ENCODE measurements around the gene SH3BGRL2. TPM values are rescaled to one million over a fixed set of nuclear protein-coding genes. Genes with fewer than 3 reads are reported as not detected.

The SH3BGRL2 gene
- polyA plus RNA-seq (2013, experiment 1 of 2) = 11.2 TPM
- polyA plus RNA-seq (2013, experiment 2 of 2) = 12.0 TPM

DNA sequence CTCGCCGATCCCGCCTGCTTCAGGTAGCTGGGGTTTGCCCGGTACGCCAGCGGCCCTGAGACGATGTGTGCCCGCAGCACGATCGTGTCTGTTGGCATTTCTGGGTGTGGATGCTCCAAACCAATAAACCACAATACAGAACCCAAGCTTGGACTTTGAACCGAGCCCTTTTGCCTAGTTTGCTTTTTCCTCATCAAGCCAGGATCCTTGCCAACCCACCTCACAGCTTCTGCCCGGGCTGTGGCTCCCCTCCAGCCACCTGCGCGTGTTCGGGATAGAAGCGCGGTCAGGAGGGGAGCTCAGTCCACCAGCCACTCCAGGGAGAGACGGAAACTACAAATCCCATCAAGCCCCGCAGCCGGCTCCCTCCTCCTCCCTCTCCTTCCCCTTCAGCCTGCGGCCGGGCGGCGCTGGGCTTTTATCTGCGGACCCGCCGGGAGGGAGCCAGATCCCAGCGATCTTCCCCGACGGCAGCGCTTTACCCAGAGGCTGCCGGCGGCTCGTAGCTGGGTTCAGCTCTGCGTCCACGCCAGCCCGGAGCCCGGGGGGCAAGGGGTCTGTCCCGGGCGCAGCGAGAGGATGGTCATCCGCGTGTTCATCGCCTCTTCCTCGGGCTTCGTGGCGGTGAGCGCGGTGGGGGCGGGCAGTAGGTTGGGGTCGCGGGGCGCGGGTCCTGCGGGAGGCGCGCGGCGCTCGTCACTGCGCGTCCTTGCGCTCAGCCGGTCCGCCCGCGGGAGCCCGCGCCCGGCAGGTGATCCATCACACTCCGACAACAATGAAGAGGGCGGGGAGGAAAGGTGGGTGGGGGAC is at the start of gene SH3BGRL2:
Gene SH3BGRL2 (plus strand): TSS at position 447 of the 810 bp plus-strand sequence. CDS start 133 bp downstream, at position 580.
- Histone ChIP-seq H3K27ac (ENCODE audit: low read depth, low read length) (peak within 1 kb of the TSS; percentile 79), H3K4me1 (ENCODE audit: insufficient read depth, low read length) (peaks cover 14% of the 10 kb centered on the region), H3K27me3 (ENCODE audit: insufficient read depth, low read length) (peaks cover 25% of the 10 kb centered on the region), H3K9ac (ENCODE audit: low read depth, low read length) (peak within 1 kb of the TSS; percentile 90), H3K4me3 (ENCODE audit: low read length) (peak within 1 kb of the TSS; percentile 98), H3K9me3 (ENCODE audit: insufficient read depth, low read depth, low read length) (no peaks in the 10 kb centered on the region), H3K36me3 (ENCODE audit: insufficient read depth, low read length) (no peaks in the 10 kb centered on the region)
- WGBS = under 1% methylated on average over 66 of the region's 72 CpGs

DNA sequence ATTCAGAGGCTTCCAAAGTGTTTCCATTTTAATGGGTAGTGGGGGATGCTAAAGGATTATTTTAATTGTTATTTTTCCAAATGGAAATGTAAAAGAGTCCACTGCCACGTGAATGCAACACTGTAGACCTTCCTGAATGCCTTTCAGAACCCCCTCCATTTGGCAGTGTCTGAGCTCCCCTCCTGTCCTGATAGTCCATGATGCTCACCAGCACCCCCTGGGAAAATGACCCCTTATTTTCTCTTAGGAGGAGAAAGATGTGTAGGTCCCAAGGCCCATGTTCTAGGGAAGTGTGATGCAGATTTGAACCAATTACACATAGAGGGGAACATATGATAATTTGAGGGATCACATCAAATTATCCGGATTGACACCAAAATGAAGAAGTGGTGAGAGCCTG is 46.8 kb upstream of the SH3BGRL2 start:
- Histone ChIP-seq H3K27ac (ENCODE audit: low read depth, low read length) (no peak overlapping the region), H3K4me1 (ENCODE audit: insufficient read depth, low read length) (no peaks in the 10 kb centered on the region), H3K4me3 (ENCODE audit: low read length) (no peak overlapping the region), H3K9ac (ENCODE audit: low read depth, low read length) (no peak overlapping the region), H3K36me3 (ENCODE audit: insufficient read depth, low read length) (no peaks in the 10 kb centered on the region), H3K27me3 (ENCODE audit: insufficient read depth, low read length) (no peaks in the 10 kb centered on the region), H3K9me3 (ENCODE audit: insufficient read depth, low read depth, low read length) (no peaks in the 10 kb centered on the region)
- WGBS = 77% methylated on average over 2 of the region's 2 CpGs

DNA sequence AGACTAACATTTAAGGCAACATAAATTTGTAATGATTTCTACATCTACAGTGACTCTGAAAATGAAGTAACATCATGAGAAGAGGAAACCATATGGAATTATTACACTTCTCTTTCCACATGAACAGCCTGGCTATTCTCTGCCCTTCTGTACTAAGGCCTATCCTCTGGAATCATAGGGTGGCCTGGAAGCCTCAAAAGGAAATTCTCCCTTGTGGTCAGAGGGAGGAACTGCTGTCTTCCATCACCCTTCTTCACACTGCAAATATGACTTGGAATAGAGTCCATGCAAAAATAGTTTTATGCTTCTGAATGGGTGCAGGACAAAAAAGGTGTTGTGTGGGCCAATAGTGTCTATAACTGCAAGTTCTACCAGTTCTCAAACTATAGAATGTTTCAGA is 44.6 kb upstream of the SH3BGRL2 start:
- no peaks in the 10 kb centered on the region for H3K27me3 ChIP-seq (ENCODE audit: insufficient read depth, low read length)
- H3K4me1 ChIP-seq (ENCODE audit: insufficient read depth, low read length) = no peaks in the 10 kb centered on the region
- no peaks in the 10 kb centered on the region for H3K36me3 ChIP-seq (ENCODE audit: insufficient read depth, low read length)
- H3K9ac ChIP-seq (ENCODE audit: low read depth, low read length) = no peak overlapping the region
- H3K27ac ChIP-seq (ENCODE audit: low read depth, low read length) = no peak overlapping the region
- no peaks in the 10 kb centered on the region for H3K9me3 ChIP-seq (ENCODE audit: insufficient read depth, low read depth, low read length)
- no peak overlapping the region for H3K4me3 ChIP-seq (ENCODE audit: low read length)

DNA sequence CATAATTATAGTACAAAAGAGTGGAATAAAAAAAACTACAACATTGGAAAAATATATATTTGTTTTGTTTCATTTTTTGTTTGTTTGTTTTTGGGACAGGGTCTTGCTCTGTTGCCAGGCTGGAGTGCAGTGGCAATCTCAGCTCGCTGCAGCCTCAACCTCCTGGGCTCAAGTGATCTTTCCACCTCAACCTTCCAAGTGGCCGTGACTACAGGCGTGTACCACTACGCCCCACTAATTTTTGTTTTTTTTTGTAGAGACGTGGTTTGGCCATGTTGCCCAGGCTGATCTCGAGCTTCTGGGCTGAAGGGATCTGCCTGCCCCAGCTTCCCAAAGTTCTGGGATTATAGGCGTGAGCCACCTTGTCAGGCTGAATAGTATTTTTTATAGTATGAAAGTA is 41.4 kb upstream of the SH3BGRL2 start:
- no peak overlapping the region for H3K4me3 ChIP-seq (ENCODE audit: low read length)
- no peaks in the 10 kb centered on the region for H3K36me3 ChIP-seq (ENCODE audit: insufficient read depth, low read length)
- no peaks in the 10 kb centered on the region for H3K4me1 ChIP-seq (ENCODE audit: insufficient read depth, low read length)
- no peak overlapping the region for H3K27ac ChIP-seq (ENCODE audit: low read depth, low read length)
- no peaks in the 10 kb centered on the region for H3K27me3 ChIP-seq (ENCODE audit: insufficient read depth, low read length)
- 81% methylated on average over 7 of the region's 7 CpGs for WGBS
- no peak overlapping the region for H3K9ac ChIP-seq (ENCODE audit: low read depth, low read length)
- H3K9me3 ChIP-seq (ENCODE audit: insufficient read depth, low read depth, low read length) = no peaks in the 10 kb centered on the region

DNA sequence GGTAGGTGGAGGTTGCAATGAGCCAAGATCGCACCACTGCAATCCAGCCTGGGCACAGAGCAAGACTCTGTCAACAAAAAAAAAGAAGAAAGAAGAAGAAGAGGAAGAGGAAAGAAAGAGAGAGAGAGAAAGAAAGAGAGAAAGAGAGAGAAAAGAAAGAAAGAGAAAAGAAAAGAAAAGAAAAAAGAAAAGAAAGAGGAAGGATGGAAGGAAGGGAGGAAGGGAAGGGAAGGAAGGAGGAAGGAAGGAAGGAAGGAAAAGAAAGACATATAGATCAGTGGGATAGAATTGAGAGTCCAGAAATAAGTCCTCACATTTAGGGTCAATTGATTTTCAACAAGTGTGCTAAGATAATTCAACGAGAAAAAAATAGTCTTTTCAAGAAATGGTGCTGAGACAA is 34.0 kb upstream of the SH3BGRL2 start:
- no peaks in the 10 kb centered on the region for H3K27me3 ChIP-seq (ENCODE audit: insufficient read depth, low read length)
- no peaks in the 10 kb centered on the region for H3K36me3 ChIP-seq (ENCODE audit: insufficient read depth, low read length)
- H3K9me3 ChIP-seq (ENCODE audit: insufficient read depth, low read depth, low read length) = no peaks in the 10 kb centered on the region
- H3K4me3 ChIP-seq (ENCODE audit: low read length) = no peak overlapping the region
- 97% methylated on average over 2 of the region's 2 CpGs for WGBS
- no peaks in the 10 kb centered on the region for H3K4me1 ChIP-seq (ENCODE audit: insufficient read depth, low read length)
- H3K9ac ChIP-seq (ENCODE audit: low read depth, low read length) = no peak overlapping the region
- no peak overlapping the region for H3K27ac ChIP-seq (ENCODE audit: low read depth, low read length)

DNA sequence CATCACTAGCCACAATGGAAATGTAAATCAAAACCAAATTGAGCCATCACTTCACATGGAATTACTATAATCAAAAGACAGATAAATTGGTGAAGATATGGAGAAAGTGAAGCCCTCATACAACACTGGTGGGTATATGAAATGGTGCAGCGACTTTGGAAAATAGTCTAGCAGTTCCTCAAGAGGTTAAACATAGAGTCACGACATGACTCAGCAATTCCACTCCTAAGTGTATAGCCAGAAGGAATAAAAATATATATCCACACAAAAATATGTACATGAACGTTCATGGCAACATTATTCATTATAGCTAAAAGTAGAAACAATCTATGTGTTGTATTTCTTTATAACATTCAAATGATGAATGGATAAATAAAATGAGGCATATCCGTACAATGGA is 33.1 kb upstream of the SH3BGRL2 start:
- no peak overlapping the region for H3K4me3 ChIP-seq (ENCODE audit: low read length)
- no peaks in the 10 kb centered on the region for H3K4me1 ChIP-seq (ENCODE audit: insufficient read depth, low read length)
- no peaks in the 10 kb centered on the region for H3K9me3 ChIP-seq (ENCODE audit: insufficient read depth, low read depth, low read length)
- H3K36me3 ChIP-seq (ENCODE audit: insufficient read depth, low read length) = no peaks in the 10 kb centered on the region
- H3K27ac ChIP-seq (ENCODE audit: low read depth, low read length) = no peak overlapping the region
- no peak overlapping the region for H3K9ac ChIP-seq (ENCODE audit: low read depth, low read length)
- no peaks in the 10 kb centered on the region for H3K27me3 ChIP-seq (ENCODE audit: insufficient read depth, low read length)
- WGBS = 86% methylated on average over 1 of the region's 4 CpGs

DNA sequence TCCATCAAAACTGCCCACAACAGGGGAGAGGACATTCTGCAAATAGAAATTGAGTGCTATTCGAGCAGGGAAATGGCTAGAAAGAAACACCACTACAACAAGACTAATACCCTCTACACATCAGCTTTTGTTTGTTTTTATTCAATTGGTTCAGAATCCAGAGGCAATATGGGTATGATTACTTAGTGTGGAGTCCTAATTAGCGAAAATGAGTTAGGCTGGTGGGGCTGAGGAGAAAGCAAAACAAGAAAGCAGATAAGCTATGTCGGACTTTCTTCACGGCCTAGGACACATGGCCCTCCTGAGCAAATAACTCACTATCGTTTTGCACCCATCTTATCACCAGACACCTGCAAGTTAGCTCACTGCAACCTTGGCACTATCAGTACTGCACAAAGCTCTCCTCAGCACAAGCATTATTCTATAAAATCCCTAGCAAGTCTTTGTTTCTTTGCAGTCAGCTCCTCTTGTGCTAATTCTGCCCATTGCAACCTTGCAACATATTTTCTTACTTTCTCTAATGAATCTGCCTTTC is 31.3 kb upstream of the SH3BGRL2 start:
- H3K27ac ChIP-seq (ENCODE audit: low read depth, low read length) = no peak overlapping the region
- no peak overlapping the region for H3K9ac ChIP-seq (ENCODE audit: low read depth, low read length)
- H3K4me1 ChIP-seq (ENCODE audit: insufficient read depth, low read length) = no peaks in the 10 kb centered on the region
- no peak overlapping the region for H3K4me3 ChIP-seq (ENCODE audit: low read length)
- WGBS = 91% methylated on average over 5 of the region's 5 CpGs
- H3K9me3 ChIP-seq (ENCODE audit: insufficient read depth, low read depth, low read length) = no peaks in the 10 kb centered on the region
- no peaks in the 10 kb centered on the region for H3K27me3 ChIP-seq (ENCODE audit: insufficient read depth, low read length)
- H3K36me3 ChIP-seq (ENCODE audit: insufficient read depth, low read length) = no peaks in the 10 kb centered on the region

DNA sequence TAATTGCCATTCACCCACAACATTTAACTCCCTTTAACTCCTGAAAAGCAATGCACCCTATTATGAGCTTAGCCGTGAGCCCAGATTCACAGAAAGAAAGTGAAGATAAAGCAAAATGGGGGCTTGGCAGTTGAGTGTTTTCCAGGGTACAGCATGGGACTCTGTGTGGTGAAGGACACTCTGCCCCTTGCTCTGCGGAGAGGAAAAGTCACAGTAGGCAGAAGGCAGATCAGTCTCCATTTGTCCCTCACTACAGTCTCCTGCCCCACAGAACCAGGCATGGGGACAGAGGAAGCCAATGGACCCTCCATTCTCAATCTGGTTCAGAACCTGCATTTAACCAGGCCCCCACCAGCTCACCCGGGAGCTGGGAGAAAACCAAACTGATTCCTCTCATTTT is 30.8 kb upstream of the SH3BGRL2 start:
- Histone ChIP-seq H3K4me1 (ENCODE audit: insufficient read depth, low read length) (no peaks in the 10 kb centered on the region), H3K27ac (ENCODE audit: low read depth, low read length) (no peak overlapping the region), H3K9ac (ENCODE audit: low read depth, low read length) (no peak overlapping the region), H3K27me3 (ENCODE audit: insufficient read depth, low read length) (no peaks in the 10 kb centered on the region), H3K9me3 (ENCODE audit: insufficient read depth, low read depth, low read length) (no peaks in the 10 kb centered on the region), H3K4me3 (ENCODE audit: low read length) (no peak overlapping the region), H3K36me3 (ENCODE audit: insufficient read depth, low read length) (no peaks in the 10 kb centered on the region)
- WGBS = 81% methylated on average over 3 of the region's 3 CpGs

DNA sequence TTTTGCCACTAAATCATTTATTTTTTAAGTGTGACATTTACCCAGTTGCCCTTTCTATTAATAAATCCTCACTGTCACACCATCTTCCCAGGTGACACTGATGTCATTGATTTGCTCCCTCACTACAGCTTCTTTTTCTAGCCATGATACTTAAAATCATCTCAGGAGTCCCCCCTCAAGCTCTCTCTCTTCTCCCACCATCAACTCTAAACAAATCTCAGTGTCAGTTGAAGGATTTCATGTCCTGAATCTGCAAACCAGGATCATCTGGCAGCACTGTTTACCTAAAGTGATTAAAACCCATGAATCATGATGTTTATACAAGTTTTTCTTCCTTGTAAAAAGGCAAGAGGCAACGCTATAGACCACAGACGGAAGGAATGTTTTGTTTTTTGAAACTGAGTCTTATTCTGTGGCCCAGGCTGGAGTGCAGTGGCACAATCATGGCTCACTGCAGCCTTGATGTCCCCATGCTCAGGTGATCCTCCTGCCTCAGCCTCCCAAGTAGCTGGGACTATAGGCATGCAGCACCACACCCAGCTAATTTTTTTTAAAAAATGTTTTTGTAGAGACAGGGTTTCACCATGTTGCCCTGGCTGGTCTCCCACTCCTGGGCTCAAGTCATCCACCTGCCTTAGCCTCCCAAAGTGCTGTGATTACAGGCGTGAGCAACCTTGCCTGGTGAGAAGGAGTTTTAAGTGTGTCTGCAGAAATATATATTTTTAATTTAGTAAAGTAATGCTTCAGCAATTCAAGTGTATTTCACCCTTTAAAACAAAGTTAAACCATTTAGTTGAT is 30.1 kb upstream of the SH3BGRL2 start:
- Histone ChIP-seq H3K4me3 (ENCODE audit: low read length) (no peak overlapping the region), H3K27ac (ENCODE audit: low read depth, low read length) (no peak overlapping the region), H3K27me3 (ENCODE audit: insufficient read depth, low read length) (no peaks in the 10 kb centered on the region), H3K36me3 (ENCODE audit: insufficient read depth, low read length) (no peaks in the 10 kb centered on the region), H3K9ac (ENCODE audit: low read depth, low read length) (no peak overlapping the region), H3K9me3 (ENCODE audit: insufficient read depth, low read depth, low read length) (no peaks in the 10 kb centered on the region), H3K4me1 (ENCODE audit: insufficient read depth, low read length) (no peaks in the 10 kb centered on the region)
- 98% methylated on average over 2 of the region's 3 CpGs for WGBS

DNA sequence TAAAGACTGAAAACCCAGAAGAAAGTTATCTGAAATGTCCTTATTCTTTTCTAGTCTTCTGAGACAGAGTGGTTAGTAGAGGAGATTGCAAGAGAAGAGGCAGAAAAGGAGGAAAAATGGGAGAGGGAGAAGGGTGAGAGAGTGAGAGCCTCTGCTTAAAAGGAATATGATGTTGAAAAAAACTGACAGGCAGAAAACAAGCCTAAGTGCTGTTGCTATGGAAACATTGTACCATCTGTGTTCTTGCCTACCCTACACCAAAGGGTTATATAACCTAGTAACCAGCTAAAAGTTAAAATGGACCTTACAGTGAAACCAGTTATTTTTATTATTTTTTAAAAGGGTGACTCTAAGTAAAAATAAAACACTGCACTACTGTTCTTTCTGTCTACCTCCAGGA is 28.3 kb upstream of the SH3BGRL2 start:
- Histone ChIP-seq H3K27me3 (ENCODE audit: insufficient read depth, low read length) (no peaks in the 10 kb centered on the region), H3K4me1 (ENCODE audit: insufficient read depth, low read length) (no peaks in the 10 kb centered on the region), H3K36me3 (ENCODE audit: insufficient read depth, low read length) (no peaks in the 10 kb centered on the region), H3K9me3 (ENCODE audit: insufficient read depth, low read depth, low read length) (no peaks in the 10 kb centered on the region), H3K9ac (ENCODE audit: low read depth, low read length) (no peak overlapping the region), H3K27ac (ENCODE audit: low read depth, low read length) (no peak overlapping the region), H3K4me3 (ENCODE audit: low read length) (no peak overlapping the region)

DNA sequence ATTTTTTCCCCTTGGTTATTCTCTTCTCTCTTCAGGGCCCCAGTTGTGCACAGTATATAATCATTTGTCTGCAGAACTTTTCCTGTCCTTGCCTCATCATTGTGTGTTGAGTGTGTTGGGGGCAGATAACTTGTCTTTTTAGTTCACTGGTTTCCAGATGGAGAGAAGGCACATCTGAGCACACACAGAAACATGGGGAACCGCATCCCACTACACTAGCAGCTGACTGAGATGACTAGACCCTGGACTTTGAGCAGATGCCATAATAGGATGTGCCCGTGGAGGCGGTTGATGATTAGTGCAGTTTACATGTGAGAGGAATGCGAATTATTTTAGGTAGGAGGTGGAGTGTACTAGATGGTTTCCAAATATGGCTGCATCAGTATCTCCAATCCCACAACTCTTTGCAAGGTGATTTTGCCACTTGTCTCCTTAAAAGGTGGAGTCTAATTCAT is 26.5 kb upstream of the SH3BGRL2 start:
- Histone ChIP-seq H3K4me1 (ENCODE audit: insufficient read depth, low read length) (no peaks in the 10 kb centered on the region), H3K27me3 (ENCODE audit: insufficient read depth, low read length) (no peaks in the 10 kb centered on the region), H3K36me3 (ENCODE audit: insufficient read depth, low read length) (no peaks in the 10 kb centered on the region), H3K4me3 (ENCODE audit: low read length) (no peak overlapping the region), H3K9ac (ENCODE audit: low read depth, low read length) (no peak overlapping the region), H3K9me3 (ENCODE audit: insufficient read depth, low read depth, low read length) (no peaks in the 10 kb centered on the region), H3K27ac (ENCODE audit: low read depth, low read length) (no peak overlapping the region)
- WGBS = 94% methylated on average over 4 of the region's 4 CpGs

All from HUES64 (cell line).